GM19238 (cell line): Measurements from ENCODE around the gene RBMX.
"Not testable (repeated sequence)": the region's sequence is repeated elsewhere in the genome, so short reads cannot be mapped to it uniquely, and the experiment has no call there.

Source experiments
- DNase-seq: peaks from one replicate; pipeline ENCODE4 v3.0.0; 2011; ENCODE audit warnings: low spot score; ENCODE audit not compliant: insufficient read length

RBMX gene

DNA sequence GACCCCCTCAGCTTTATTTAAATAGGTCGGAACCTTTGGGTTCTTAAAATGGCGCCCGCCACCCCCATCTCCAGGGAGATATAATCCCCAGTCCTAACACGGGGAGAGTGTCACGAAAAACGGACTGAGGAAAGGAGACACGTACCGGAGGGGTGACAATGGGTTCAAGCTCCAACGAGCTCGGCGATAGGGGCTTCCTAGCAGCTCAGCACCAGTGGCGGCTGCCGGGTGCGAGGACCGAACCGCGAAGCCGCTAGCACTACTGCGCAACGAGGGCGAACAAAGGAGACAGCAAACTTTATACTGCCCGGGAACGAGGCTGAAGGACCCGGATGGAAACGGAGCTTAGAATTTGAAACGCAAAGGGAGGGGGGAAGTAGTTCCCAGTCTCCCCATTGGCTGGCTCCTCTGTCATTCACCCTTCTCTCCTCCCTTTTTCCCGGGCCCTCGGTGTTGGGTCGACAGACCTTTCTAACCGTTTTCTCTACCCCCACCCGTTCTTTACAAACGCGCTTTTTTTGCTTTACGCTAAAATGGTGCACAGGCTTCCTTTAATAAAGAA lies at the start of gene RBMX:
Gene RBMX, minus strand, starts transcription at position 274 of the 562 bp plus-strand sequence. CDS start 1,298 bp downstream, outside the sequence.
- DNase-seq: peak; percentile 63

DNA sequence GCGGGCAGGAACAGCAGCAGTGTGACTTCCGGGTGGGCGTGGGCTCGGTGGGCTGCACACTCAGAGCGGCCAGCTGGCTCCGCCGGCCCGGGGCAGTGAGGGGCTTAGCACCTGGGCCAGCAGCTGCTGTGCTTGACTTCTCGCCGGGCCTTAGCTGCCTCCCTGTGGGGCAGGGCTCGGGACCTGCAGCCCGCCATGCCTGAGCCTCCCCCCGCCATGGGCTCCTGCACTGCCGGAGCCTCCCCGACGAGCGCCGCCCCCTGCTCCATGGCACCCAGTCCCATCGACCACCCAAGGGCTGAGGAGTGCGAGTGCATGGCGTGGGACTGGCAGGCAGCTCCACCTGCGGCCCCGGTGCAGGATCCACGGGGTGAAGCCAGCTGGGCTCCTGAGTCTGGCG lies 40.9 kb upstream of the RBMX start:
- DNase-seq: not testable (repeated sequence)

- DNase-seq: no peak
These were observed 39.5 kb upstream of the RBMX start for GRCh38 chrX:136920001-136920400.

GRCh38 chrX:136916827-136917226 lies 36.3 kb upstream of the RBMX start:
- no peak for DNase-seq

DNA sequence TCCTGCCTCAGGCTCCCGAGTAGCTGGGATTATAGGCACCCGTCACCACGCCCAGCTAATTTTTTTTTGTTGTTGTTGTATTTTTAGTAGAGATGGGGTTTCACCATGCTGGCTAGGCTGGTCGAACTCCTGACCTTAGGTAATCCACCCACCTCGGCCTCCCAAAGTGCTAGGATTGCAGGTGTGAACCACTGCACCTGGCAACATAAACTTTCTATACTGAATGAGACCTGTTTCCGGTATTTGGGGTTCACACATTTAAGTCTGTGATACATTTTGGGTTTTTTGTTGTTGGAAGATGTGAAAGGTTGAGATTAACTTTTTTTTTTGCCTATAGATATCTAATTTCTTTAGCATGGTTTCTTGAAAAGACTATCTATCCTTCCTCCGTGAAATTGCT lies 31.1 kb upstream of the RBMX start:
- not testable (repeated sequence) for DNase-seq

- DNase-seq: no peak
These were observed 30.7 kb upstream of the RBMX start for GRCh38 chrX:136911253-136911652.

GRCh38 chrX:136910565-136911035 lies 30.1 kb upstream of the RBMX start:
- DNase-seq: no peak

- DNase-seq: peak; percentile 37
These were observed 29.4 kb upstream of the RBMX start for GRCh38 chrX:136909706-136910564.

- DNase-seq: peak; percentile 64
These were observed 28.7 kb upstream of the RBMX start for GRCh38 chrX:136909119-136909705.

- DNase-seq: no peak
These were observed 27.1 kb upstream of the RBMX start for GRCh38 chrX:136907621-136908020.

- DNase-seq: no peak
These were observed 26.5 kb upstream of the RBMX start for GRCh38 chrX:136906921-136907510.

GRCh38 chrX:136904067-136904466 lies 23.5 kb upstream of the RBMX start:
- DNase-seq: not testable (repeated sequence)

GRCh38 chrX:136900071-136900470 lies 19.5 kb upstream of the RBMX start:
- DNase-seq: not testable (repeated sequence)

DNA sequence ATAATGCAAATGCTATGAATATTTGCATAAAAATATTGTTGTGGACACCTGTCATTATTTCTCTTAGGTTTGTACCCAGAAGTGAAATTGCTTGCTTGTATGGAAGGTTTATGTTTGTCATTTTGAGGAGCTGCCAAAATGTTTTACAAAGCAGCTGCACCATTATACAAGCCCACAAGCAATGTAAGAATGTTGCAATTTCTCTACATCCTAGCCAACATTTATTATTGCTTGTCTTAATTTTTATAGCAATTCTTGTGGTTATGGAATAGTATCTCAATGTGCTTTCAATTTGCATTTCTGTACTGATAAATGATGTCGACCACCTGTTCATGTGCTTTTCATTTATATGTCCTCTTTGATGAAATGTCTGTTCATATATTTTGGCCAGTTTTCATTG lies 18.7 kb upstream of the RBMX start:
- no peak for DNase-seq

DNA sequence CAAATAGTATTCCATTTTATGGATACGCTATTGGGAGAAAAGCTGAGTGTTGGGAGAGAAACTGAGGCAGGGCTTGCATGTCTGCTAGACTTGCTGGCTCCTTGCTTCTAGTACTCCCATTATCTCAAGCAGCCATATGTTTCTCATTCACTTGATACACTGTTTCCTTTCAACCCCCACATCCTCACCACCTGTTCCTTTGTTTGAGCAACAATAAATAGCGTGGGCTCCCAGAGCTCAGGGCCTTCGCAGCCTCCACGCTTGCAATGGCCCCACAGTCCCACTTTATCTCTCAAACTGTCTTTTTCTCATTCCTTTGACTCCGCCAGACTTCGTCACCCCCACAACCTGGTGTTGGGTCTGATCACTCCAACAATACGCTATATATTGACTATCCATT lies 18.2 kb upstream of the RBMX start:
- not testable (repeated sequence) for DNase-seq

- no peak for DNase-seq
These were observed 15.8 kb upstream of the RBMX start for GRCh38 chrX:136896121-136896914.

- DNase-seq: no peak
These were observed 11.9 kb upstream of the RBMX start for GRCh38 chrX:136892412-136892811.

DNA sequence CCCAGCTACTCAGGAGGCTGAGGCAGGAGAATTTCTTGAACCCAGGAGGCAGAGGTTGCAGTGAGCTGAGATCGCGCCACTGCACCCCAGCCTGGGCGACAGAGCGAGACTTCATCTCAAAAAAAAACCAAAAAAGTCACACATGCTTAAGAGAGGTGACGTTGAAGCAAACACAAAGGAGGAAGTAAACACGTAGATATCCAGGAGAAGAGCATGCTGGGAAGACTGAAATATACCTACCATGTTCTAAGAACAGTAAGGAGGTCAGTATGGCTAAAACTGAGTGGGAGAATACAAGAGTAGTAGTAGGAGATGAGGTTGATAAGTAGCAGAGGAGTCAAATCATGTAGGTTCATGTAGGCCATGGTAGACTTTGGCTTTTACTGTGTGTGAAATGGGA lies 10.1 kb upstream of the RBMX start:
- DNase-seq: not testable (repeated sequence)

DNA sequence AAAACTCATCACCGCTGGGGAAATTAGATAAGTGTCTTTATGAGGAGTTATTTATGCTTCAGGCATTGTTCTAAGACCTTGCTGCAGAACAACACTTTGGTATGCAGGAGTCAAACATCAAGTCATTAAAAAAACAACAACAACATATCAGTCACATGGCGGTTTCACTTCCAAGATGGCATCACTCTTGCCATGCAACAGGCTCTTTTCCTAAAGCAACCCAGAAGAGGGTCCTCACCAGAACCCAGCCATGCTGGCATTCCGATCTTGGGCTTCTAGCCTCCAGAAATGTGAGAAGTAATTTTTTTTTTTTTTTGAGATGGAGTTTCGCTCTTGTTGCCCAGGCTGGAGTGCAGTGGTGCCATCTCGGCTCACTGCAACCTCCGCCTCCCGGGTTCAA lies 8.7 kb upstream of the RBMX start:
- DNase-seq: no peak

GRCh38 chrX:136880003-136880451 lies 498 bp downstream of the RBMX start:
- peak; percentile 2 for DNase-seq
